PC-9 (cell line): ENCODE measurements around the gene RITA1. TPM values are rescaled to one million over a fixed set of nuclear protein-coding genes. Genes with fewer than 3 reads are reported as not detected.

ENCODE experiments used
- BruUV-seq: library from RNA; stranded (reverse); fragments of 400-500 nt; replicated peaks from 2 replicates; lab custom pipeline; 2021; lab: Mats Ljungman, UMichigan
- CTCF ChIA-PET: fragments of 300-600 bp; sonication (Branson Sonifier 250); formaldehyde crosslinking; loops from one replicate; lab custom pipeline; 2022; ENCODE audit warnings: antibody characterized with exemption; lab: Charles Lee
- POLR2A ChIA-PET: fragments of 300-600 bp; sonication (Branson Sonifier 250); formaldehyde crosslinking; loops from one replicate; lab custom pipeline; 2022; ENCODE audit warnings: antibody characterized with exemption; ENCODE audit not compliant: unreplicated experiment; lab: Charles Lee
- DNase-seq, 2 experiments: peaks; one replicate each; pipeline versions ENCODE4 v3.0.0 to v3.0.0-alpha.2; 2015 to 2022; ENCODE audit warnings: mixed read lengths in 1 of 2
- H2AFZ ChIP-seq: fragments of 200-600 bp; sonication (generic); 2 replicates; pipeline ENCODE4 v1.8.1; 2017; ENCODE audit warnings: antibody characterized with exemption
- H3F3A ChIP-seq: fragments of 200-600 bp; sonication (generic); 2 replicates; pipeline ENCODE4 v1.8.1; 2017; ENCODE audit warnings: antibody characterized with exemption, mild to moderate bottlenecking, low read depth; ENCODE audit not compliant: insufficient read depth
- H3K27ac ChIP-seq: fragments of 200-600 bp; sonication (generic); 2 replicates; pipeline ENCODE4 v1.6.1; 2016; ENCODE audit warnings: mixed run types
- H3K27me3 ChIP-seq: fragments of 200-600 bp; sonication (generic); 2 replicates; pipeline ENCODE4 v1.6.1; 2016; ENCODE audit warnings: low read depth, mixed run types; ENCODE audit not compliant: insufficient read depth
- H3K36me3 ChIP-seq: fragments of 200-600 bp; sonication (generic); 2 replicates; pipeline ENCODE4 v1.6.1; 2016; ENCODE audit warnings: low read depth, mixed run types
- H3K4me1 ChIP-seq: fragments of 200-600 bp; sonication (generic); replicated peaks from 2 replicates; pipeline ENCODE4 v1.6.1; 2016; ENCODE audit warnings: mixed run types; ENCODE audit not compliant: insufficient read depth
- H3K4me2 ChIP-seq: fragments of 200-600 bp; sonication (generic); 2 replicates; pipeline ENCODE4 v1.6.1; 2017; ENCODE audit warnings: mixed run types
- H3K4me3 ChIP-seq: fragments of 200-600 bp; sonication (generic); 2 replicates; pipeline ENCODE4 v1.6.1; 2016; ENCODE audit warnings: mixed run types
- H3K79me2 ChIP-seq: fragments of 200-600 bp; sonication (generic); 2 replicates; pipeline ENCODE4 v1.6.1; 2017; ENCODE audit warnings: low read depth, mixed run types
- H3K9me2 ChIP-seq: fragments of 200-600 bp; sonication (generic); 2 replicates; pipeline ENCODE4 v1.8.1; 2017; ENCODE audit warnings: mild to moderate bottlenecking; ENCODE audit not compliant: insufficient read depth
- H3K9me3 ChIP-seq: fragments of 200-600 bp; sonication (generic); 2 replicates; pipeline ENCODE4 v1.8.1; 2016; ENCODE audit warnings: low read depth; ENCODE audit not compliant: insufficient read depth
- H4K20me1 ChIP-seq: fragments of 200-600 bp; sonication (generic); 2 replicates; pipeline ENCODE4 v1.8.1; 2017; ENCODE audit not compliant: insufficient read depth
- EZH2 ChIP-seq: fragments of 200-600 bp; sonication (generic); IDR thresholded peaks from 2 replicates; pipeline ENCODE4 v1.8.0; 2017; ENCODE audit warnings: antibody characterized with exemption, low read depth
- intact Hi-C: fragments of 100-400 bp; cut with micrococcal nuclease; formaldehyde crosslinking; loops from one replicate; pipeline ENCODE4 v1.10.0; 2022; ENCODE audit not compliant: unreplicated experiment
- total RNA-seq: library from RNA; stranded (reverse); gene quantifications from 2 replicates; pipeline ENCODE4 v1.2.3, GENCODE V29; 2021
- TF ChIP-seq, protein P1 (sequence below): fragments of 200-600 bp; sonication (generic); conservative IDR thresholded peaks from 2 replicates; pipeline ENCODE4 v1.6.1; 2017; ENCODE audit warnings: mixed run types, antibody characterized with exemption, mild to moderate bottlenecking, moderate library complexity

RITA1 gene
- total RNA-seq, 1 experiment from 2014 or later = 16.1 TPM

DNA sequence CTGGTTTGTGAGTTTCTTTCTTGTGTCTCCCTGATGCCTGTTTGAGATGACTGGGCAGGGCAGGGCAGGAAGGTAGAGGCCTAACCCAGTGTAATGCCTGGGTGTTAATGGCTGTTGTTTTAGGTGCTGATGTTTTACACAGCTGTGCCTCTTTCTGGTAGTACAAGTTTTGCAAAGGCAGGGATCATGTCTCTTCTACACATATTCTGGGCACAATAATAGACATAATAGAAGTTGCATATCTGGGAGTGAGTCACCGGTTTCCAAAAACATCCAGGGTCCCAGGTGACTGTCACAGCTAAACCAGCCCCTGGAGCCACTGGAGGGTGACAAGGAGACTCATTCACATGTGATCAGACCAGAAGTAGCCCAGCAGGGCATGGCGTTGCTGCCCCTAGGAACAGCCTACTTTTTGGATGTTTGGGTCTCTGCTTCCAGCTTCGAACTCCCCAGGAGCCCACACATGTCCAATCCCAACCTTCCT lies 53.8 kb downstream of the RITA1 start:
- no peaks in the 10 kb centered on the region for H3K36me3 ChIP-seq

DNA sequence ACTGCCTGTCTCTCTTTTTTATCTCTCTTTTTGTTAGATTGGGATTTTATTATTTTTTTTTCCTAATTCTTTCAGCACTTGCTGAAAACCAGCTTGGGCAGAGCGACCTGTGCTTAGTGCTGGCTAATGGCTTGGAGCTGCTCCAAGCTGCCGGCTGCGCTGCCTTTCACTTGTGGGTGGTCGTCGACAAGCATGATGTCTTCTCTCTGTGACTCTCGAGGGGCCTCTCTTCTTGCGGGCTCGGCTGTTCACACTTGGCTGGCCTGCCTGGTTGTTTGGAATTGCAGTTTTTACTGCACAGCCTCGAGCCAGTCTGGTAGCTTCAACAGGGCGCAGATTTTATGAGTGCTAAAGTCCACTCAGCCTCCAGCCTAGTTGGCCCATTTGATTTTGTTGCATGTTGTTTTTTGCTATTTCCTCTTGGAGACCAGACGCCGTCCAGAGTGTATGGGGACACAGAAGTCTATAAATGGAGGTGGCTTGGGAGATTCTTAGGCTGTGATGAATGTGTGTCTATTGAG lies 54.4 kb downstream of the RITA1 start:
- intact Hi-C loops = loop anchor here (5.0 kb wide), 1 partner anchor 43 kb away; no protein-coding TSS in a partner anchor
- Histone ChIP-seq H3K4me1 (peaks cover 81% of the 10 kb centered on the region), H3K27me3 (no peaks in the 10 kb centered on the region), H3K9me2 (no peaks in the 10 kb centered on the region), H3F3A (peaks cover 54% of the 10 kb centered on the region), H3K4me3 (no peak overlapping the region), H3K79me2 (peaks cover 27% of the 10 kb centered on the region), H3K27ac (peak overlapping the region; percentile 93), H3K4me2 (peak overlapping the region; percentile 66), H3K36me3 (no peaks in the 10 kb centered on the region), H3K9me3 (no peaks in the 10 kb centered on the region), H4K20me1 (no peaks in the 10 kb centered on the region), H2AFZ (no peak overlapping the region)
- DNase-seq = no peak
- CTCF ChIA-PET = no interaction called here
- TF ChIP-seq, protein P1, sequence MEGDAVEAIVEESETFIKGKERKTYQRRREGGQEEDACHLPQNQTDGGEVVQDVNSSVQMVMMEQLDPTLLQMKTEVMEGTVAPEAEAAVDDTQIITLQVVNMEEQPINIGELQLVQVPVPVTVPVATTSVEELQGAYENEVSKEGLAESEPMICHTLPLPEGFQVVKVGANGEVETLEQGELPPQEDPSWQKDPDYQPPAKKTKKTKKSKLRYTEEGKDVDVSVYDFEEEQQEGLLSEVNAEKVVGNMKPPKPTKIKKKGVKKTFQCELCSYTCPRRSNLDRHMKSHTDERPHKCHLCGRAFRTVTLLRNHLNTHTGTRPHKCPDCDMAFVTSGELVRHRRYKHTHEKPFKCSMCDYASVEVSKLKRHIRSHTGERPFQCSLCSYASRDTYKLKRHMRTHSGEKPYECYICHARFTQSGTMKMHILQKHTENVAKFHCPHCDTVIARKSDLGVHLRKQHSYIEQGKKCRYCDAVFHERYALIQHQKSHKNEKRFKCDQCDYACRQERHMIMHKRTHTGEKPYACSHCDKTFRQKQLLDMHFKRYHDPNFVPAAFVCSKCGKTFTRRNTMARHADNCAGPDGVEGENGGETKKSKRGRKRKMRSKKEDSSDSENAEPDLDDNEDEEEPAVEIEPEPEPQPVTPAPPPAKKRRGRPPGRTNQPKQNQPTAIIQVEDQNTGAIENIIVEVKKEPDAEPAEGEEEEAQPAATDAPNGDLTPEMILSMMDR = no peak
- BruUV-seq = no TSS peak
- POLR2A ChIA-PET = no interaction called here

More for the DNA sequence above, 53.8 kb downstream of the RITA1 start:
- no peak overlapping the region for H2AFZ ChIP-seq
- peak in 1 of 2 experiments; percentile 44 for DNase-seq
- BruUV-seq = no TSS peak
- no peaks in the 10 kb centered on the region for H3K9me3 ChIP-seq
- no peaks in the 10 kb centered on the region for H3K9me2 ChIP-seq
- H3K4me1 ChIP-seq = peaks cover 76% of the 10 kb centered on the region
- intact Hi-C loops = no loop called here
- POLR2A ChIA-PET = no interaction called here
- H3K4me2 ChIP-seq = peak overlapping the region; percentile 66
- CTCF ChIA-PET = no interaction called here
- no peak for TF ChIP-seq EZH2
- TF ChIP-seq, protein P1 = no peak
- no peaks in the 10 kb centered on the region for H4K20me1 ChIP-seq
- peaks cover 49% of the 10 kb centered on the region for H3F3A ChIP-seq
- H3K27me3 ChIP-seq = no peaks in the 10 kb centered on the region
- H3K4me3 ChIP-seq = no peak overlapping the region
- H3K79me2 ChIP-seq = peaks cover 22% of the 10 kb centered on the region
- peak overlapping the region; percentile 93 for H3K27ac ChIP-seq

DNA sequence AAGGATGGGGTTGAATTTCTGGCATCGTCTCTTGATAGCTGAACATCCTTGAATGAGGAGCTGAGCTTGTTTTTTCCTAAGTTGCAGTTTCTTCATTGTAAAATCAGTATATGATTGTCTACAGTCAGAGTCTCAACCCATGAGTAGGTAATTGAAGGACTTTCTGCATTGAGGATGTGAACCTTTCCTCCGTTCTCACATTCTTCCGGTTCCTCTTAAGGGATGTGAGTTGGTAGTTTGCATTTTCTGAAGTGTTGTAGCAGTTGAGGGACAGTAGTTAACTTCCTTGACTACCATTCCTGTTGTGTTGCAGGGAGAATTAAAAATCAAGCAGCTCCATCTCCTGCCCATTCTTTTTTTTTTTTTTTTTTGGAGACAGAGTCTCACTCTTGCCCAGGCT lies 54.9 kb downstream of the RITA1 start:
- H3K36me3 ChIP-seq = no peaks in the 10 kb centered on the region
- DNase-seq = no peak
- H3K9me2 ChIP-seq = no peaks in the 10 kb centered on the region
- no peak overlapping the region for H2AFZ ChIP-seq
- TF ChIP-seq, protein P1 = no peak
- TF ChIP-seq EZH2 = no peak
- peaks cover 29% of the 10 kb centered on the region for H3K79me2 ChIP-seq
- H3F3A ChIP-seq = peaks cover 59% of the 10 kb centered on the region
- ChIA-PET CTCF (no interaction called here), POLR2A (interaction anchor here (0.6 kb wide), 1 partner anchor 56 kb away, joined by 3 read pairs; no protein-coding TSS in a partner anchor)
- no peaks in the 10 kb centered on the region for H3K9me3 ChIP-seq
- no TSS peak for BruUV-seq
- H3K27ac ChIP-seq = peak overlapping the region; percentile 93
- peak overlapping the region; percentile 66 for H3K4me2 ChIP-seq
- no peak overlapping the region; the same call in 1 of the 2 replicates for H3K4me3 ChIP-seq
- peaks cover 83% of the 10 kb centered on the region for H3K4me1 ChIP-seq
- H3K27me3 ChIP-seq = no peaks in the 10 kb centered on the region
- intact Hi-C loops = loop anchor here (5.0 kb wide), 1 partner anchor 43 kb away; no protein-coding TSS in a partner anchor
- H4K20me1 ChIP-seq = no peaks in the 10 kb centered on the region
